Measurements from ENCODE around the gene AFF1. TPM values are rescaled to one million over a fixed set of nuclear protein-coding genes. Genes with fewer than 3 reads are reported as not detected.

AFF1 gene
- total RNA-seq, 4 donors from 2014 or later, result 105 to 152 (median 111) TPM

- Histone ChIP-seq H3K4me3 (no peak overlapping the region), H3K27me3 (no peaks in the 10 kb centered on the region), H3K9me3 (no peaks in the 10 kb centered on the region), H3K36me3 (no peaks in the 10 kb centered on the region), H3K4me1 (peaks cover 0 to 29% (median 3%) of the 10 kb centered on the region in 4 donors), H3K27ac (no peak overlapping the region)
- 79 to 92% methylated on average over 2 of the region's 2 CpGs for WGBS, 2 donors
- DNase-seq (ENCODE audit: low spot score in 2 of 2), result no peak
- TF ChIP-seq POLR2A (IDR thresholded peaks at IDR 0.05) (no peak), CTCF (IDR thresholded peaks at IDR 0.05) (no peak), EP300 (IDR thresholded peaks at IDR 0.05) (no peak)
Observed at GRCh38 chr4:86967073-86967472, 32.3 kb downstream of the AFF1 start.

GRCh38 chr4:86967798-86968197 lies 33.0 kb downstream of the AFF1 start:
- 88% methylated on average over 2 of the region's 2 CpGs for WGBS, 2 donors
- no peak for DNase-seq (ENCODE audit: low spot score in 2 of 2)

GRCh38 chr4:86968547-86968946 lies 33.7 kb downstream of the AFF1 start:
- DNase-seq (ENCODE audit: low spot score in 2 of 2), result no peak
- Histone ChIP-seq H3K27ac (no peak overlapping the region), H3K9me3 (no peaks in the 10 kb centered on the region), H3K36me3 (no peaks in the 10 kb centered on the region), H3K27me3 (no peaks in the 10 kb centered on the region), H3K4me3 (no peak overlapping the region), H3K4me1 (peaks cover 0 to 39% (median 3%) of the 10 kb centered on the region in 4 donors)
- no peak for TF ChIP-seq POLR2A (IDR thresholded peaks at IDR 0.05)
- TF ChIP-seq EP300 (IDR thresholded peaks at IDR 0.05), result no peak
- TF ChIP-seq CTCF (IDR thresholded peaks at IDR 0.05), result no peak
- 41 to 61% methylated on average over 2 of the region's 2 CpGs for WGBS, 2 donors

More at GRCh38 chr4:86967798-86968197, 33.0 kb downstream of the AFF1 start:
- TF ChIP-seq EP300 (IDR thresholded peaks at IDR 0.05), result no peak
- TF ChIP-seq POLR2A (IDR thresholded peaks at IDR 0.05), result no peak
- TF ChIP-seq CTCF (IDR thresholded peaks at IDR 0.05), result no peak
- Histone ChIP-seq H3K4me3 (no peak overlapping the region), H3K4me1 (peaks cover 0 to 32% (median 3%) of the 10 kb centered on the region in 4 donors), H3K9me3 (no peaks in the 10 kb centered on the region), H3K27ac (no peak overlapping the region), H3K36me3 (no peaks in the 10 kb centered on the region), H3K27me3 (no peaks in the 10 kb centered on the region)

GRCh38 chr4:86970447-86971354 lies 35.9 kb downstream of the AFF1 start:
- Histone ChIP-seq H3K36me3 (no peaks in the 10 kb centered on the region), H3K27me3 (no peaks in the 10 kb centered on the region), H3K4me1 (peaks cover 0 to 39% (median under 1%) of the 10 kb centered on the region in 4 donors), H3K4me3 (no peak overlapping the region), H3K27ac (no peak overlapping the region), H3K9me3 (no peaks in the 10 kb centered on the region)
- TF ChIP-seq POLR2A (IDR thresholded peaks at IDR 0.05) (no peak), CTCF (IDR thresholded peaks at IDR 0.05) (no peak)
- no peak for DNase-seq (ENCODE audit: low spot score in 2 of 2)
- 62 to 65% methylated on average over 8 of the region's 8 CpGs for WGBS, 2 donors

- Histone ChIP-seq H3K4me3 (no peak overlapping the region), H3K4me1 (peaks cover 0 to 37% (median 0%) of the 10 kb centered on the region in 4 donors), H3K27ac (no peak overlapping the region), H3K9me3 (no peaks in the 10 kb centered on the region), H3K27me3 (no peaks in the 10 kb centered on the region), H3K36me3 (no peaks in the 10 kb centered on the region)
- DNase-seq (ENCODE audit: low spot score in 2 of 2), result no peak
- no peak for TF ChIP-seq EP300 (IDR thresholded peaks at IDR 0.05)
- TF ChIP-seq POLR2A (IDR thresholded peaks at IDR 0.05), result no peak
- TF ChIP-seq CTCF (IDR thresholded peaks at IDR 0.05), result no peak
Observed at GRCh38 chr4:86971355-86971683, 36.5 kb downstream of the AFF1 start.
